H9 (cell line): ENCODE results near the gene HEG1. TPM values are rescaled to one million over a fixed set of nuclear protein-coding genes. Genes with fewer than 3 reads are reported as not detected.

Experiments used
- DNase-seq: peaks from one replicate; pipeline ENCODE4 v3.0.0-alpha.2; 2017
- H2AFZ ChIP-seq: one replicate; pipeline ENCODE4 v1.6.1; 2013; ENCODE audit warnings: mild to moderate bottlenecking, low read length, control low read depth, moderate library complexity
- H2AK5ac ChIP-seq: 2 replicates; pipeline ENCODE4 v1.6.1; 2013; ENCODE audit warnings: low read length, control low read depth, mixed read lengths; ENCODE audit not compliant: insufficient read length
- H2BK120ac ChIP-seq: one replicate; pipeline ENCODE4 v1.6.1; 2013; ENCODE audit warnings: low read depth, mild to moderate bottlenecking, low read length, control low read depth, inconsistent platforms; ENCODE audit not compliant: poor library complexity, severe bottlenecking
- H2BK12ac ChIP-seq: 2 replicates; pipeline ENCODE4 v1.6.1; 2013; ENCODE audit warnings: low read length, control low read depth, mixed read lengths, low read depth; ENCODE audit not compliant: insufficient read length
- H2BK15ac ChIP-seq: 2 replicates; pipeline ENCODE4 v1.6.1; 2013; ENCODE audit warnings: low read depth, low read length, control low read depth
- H2BK20ac ChIP-seq: one replicate; pipeline ENCODE4 v1.6.1; 2013; ENCODE audit warnings: low read depth, mild to moderate bottlenecking, low read length, control low read depth, inconsistent platforms; ENCODE audit not compliant: poor library complexity, severe bottlenecking
- H2BK5ac ChIP-seq: 2 replicates; pipeline ENCODE4 v1.6.1; 2013; ENCODE audit warnings: low read length, control low read depth, mixed read lengths; ENCODE audit not compliant: insufficient read length
- H3K14ac ChIP-seq: 2 replicates; pipeline ENCODE4 v1.6.1; 2013; ENCODE audit warnings: low read length, control low read depth; ENCODE audit not compliant: insufficient read depth
- H3K18ac ChIP-seq: 2 replicates; pipeline ENCODE4 v1.6.1; 2013; ENCODE audit warnings: low read depth, mild to moderate bottlenecking, mixed read lengths, low read length, control low read depth; ENCODE audit not compliant: insufficient read length
- H3K23ac ChIP-seq: 2 replicates; pipeline ENCODE4 v1.6.1; 2013; ENCODE audit warnings: low read length, control low read depth, mixed read lengths, low read depth; ENCODE audit not compliant: insufficient read length
- H3K23me2 ChIP-seq: 2 replicates; pipeline ENCODE4 v1.6.1; 2013; ENCODE audit warnings: low read depth, mild to moderate bottlenecking, mixed read lengths, low read length, control low read depth; ENCODE audit not compliant: insufficient read length, poor library complexity, severe bottlenecking
- H3K27ac ChIP-seq: 2 replicates; pipeline ENCODE4 v1.5.1; 2013; ENCODE audit warnings: low read length, control low read depth, mixed read lengths, low read depth; ENCODE audit not compliant: insufficient read length
- H3K27me3 ChIP-seq: 2 replicates; pipeline ENCODE4 v1.6.1; 2013; ENCODE audit warnings: low read length, control low read depth, inconsistent platforms; ENCODE audit not compliant: insufficient read depth
- H3K4ac ChIP-seq: 2 replicates; pipeline ENCODE4 v1.6.1; 2013; ENCODE audit warnings: low read depth, mild to moderate bottlenecking, control low read depth, inconsistent platforms, low read length, moderate library complexity
- H3K4me1 ChIP-seq: 2 replicates; pipeline ENCODE4 v1.6.1; 2013; ENCODE audit warnings: low read length, control low read depth, inconsistent platforms; ENCODE audit not compliant: insufficient read depth
- H3K4me2 ChIP-seq: 2 replicates; pipeline ENCODE4 v1.6.1; 2013; ENCODE audit warnings: low read length, control low read depth, mixed read lengths; ENCODE audit not compliant: insufficient read length, insufficient read depth
- H3K56ac ChIP-seq: 2 replicates; pipeline ENCODE4 v1.6.1; 2013; ENCODE audit warnings: low read depth, mild to moderate bottlenecking, mixed read lengths, low read length, control low read depth; ENCODE audit not compliant: insufficient read length
- H3K79me1 ChIP-seq: 2 replicates; pipeline ENCODE4 v1.6.1; 2013; ENCODE audit warnings: low read depth, mild to moderate bottlenecking, moderate library complexity, low read length, control low read depth, inconsistent platforms; ENCODE audit not compliant: insufficient read depth, poor library complexity, severe bottlenecking
- H3K79me2 ChIP-seq: 2 replicates; pipeline ENCODE4 v1.6.1; 2013; ENCODE audit warnings: low read length, control low read depth, inconsistent platforms; ENCODE audit not compliant: insufficient read depth
- H3K9ac ChIP-seq: 2 replicates; pipeline ENCODE4 v1.6.1; 2013; ENCODE audit warnings: low read length, control low read depth, mixed read lengths; ENCODE audit not compliant: insufficient read length; ENCODE audit errors: extremely low read depth
- H3K9me3 ChIP-seq: one replicate; pipeline ENCODE4 v1.6.1; 2013; ENCODE audit warnings: low read depth, low read length, inconsistent platforms; ENCODE audit not compliant: control insufficient read depth
- H3T11ph ChIP-seq: one replicate; pipeline ENCODE4 v1.6.1; 2013; ENCODE audit warnings: mild to moderate bottlenecking, low read length, control low read depth, inconsistent platforms
- H4K20me1 ChIP-seq: one replicate; pipeline ENCODE4 v1.6.1; 2013; ENCODE audit not compliant: control insufficient read depth, insufficient read length, insufficient read depth
- H4K5ac ChIP-seq: 2 replicates; pipeline ENCODE4 v1.6.1; 2013; ENCODE audit warnings: low read depth, mild to moderate bottlenecking, mixed read lengths, low read length, control low read depth; ENCODE audit not compliant: insufficient read length
- H4K8ac ChIP-seq: replicated peaks from 2 replicates; pipeline ENCODE4 v1.6.1; 2013; ENCODE audit warnings: low read length, control low read depth, mixed read lengths, low read depth; ENCODE audit not compliant: insufficient read length
- H4K91ac ChIP-seq: 2 replicates; pipeline ENCODE4 v1.6.1; 2013; ENCODE audit warnings: low read depth, mild to moderate bottlenecking, moderate library complexity, mixed read lengths, low read length, control low read depth; ENCODE audit not compliant: insufficient read length
- H3K27ac Mint-ChIP-seq, 3 experiments: 2 replicates in 2 of 3; 3 replicates in 1 of 3; pipeline ENCODE4 v1.8.0; 2020 to 2021; ENCODE audit warnings: mixed read lengths in 3 of 3, mild to moderate bottlenecking in 1 of 3, moderate library complexity in 1 of 3
- H3K27me3 Mint-ChIP-seq: 2 replicates; pipeline ENCODE4 v1.8.0; 2021; ENCODE audit warnings: low read depth, mild to moderate bottlenecking, moderate library complexity, mixed read lengths
- H3K36me3 Mint-ChIP-seq, 3 experiments: 2 replicates in 2 of 3; 3 replicates in 1 of 3; pipeline ENCODE4 v1.8.0; 2020 to 2021; ENCODE audit warnings: low read depth in 3 of 3, mixed read lengths in 3 of 3; ENCODE audit not compliant: insufficient read depth in 1 of 3
- H3K4me1 Mint-ChIP-seq, 2 experiments: 2 replicates each; pipeline ENCODE4 v1.8.0; 2020; ENCODE audit warnings: mixed read lengths in 2 of 2
- H3K4me3 Mint-ChIP-seq, 2 experiments: 2 replicates in 1 of 2; 3 replicates in 1 of 2; pipeline ENCODE4 v1.8.0; 2020 to 2021; ENCODE audit warnings: mild to moderate bottlenecking in 2 of 2, mixed read lengths in 2 of 2, moderate library complexity in 1 of 2
- H3K9me3 Mint-ChIP-seq, 2 experiments: 2 replicates in 1 of 2; 3 replicates in 1 of 2; pipeline ENCODE4 v1.8.0; 2020; ENCODE audit warnings: mild to moderate bottlenecking in 2 of 2, mixed read lengths in 2 of 2, moderate library complexity in 1 of 2
- CTCF ChIP-seq: fragments of 200-600 bp; sonication (generic); conservative IDR thresholded peaks from 3 replicates; pipeline ENCODE4 v1.8.0; 2021; ENCODE audit warnings: antibody characterized with exemption, mild to moderate bottlenecking
- WGBS: extraction: QIAGEN DNeasy Blood & Tissue Kit; methylation state at CpG from one replicate; pipeline ENCODE4 v1.1.7; 2013; ENCODE audit warnings: missing lambda C conversion rate, low lambda C conversion rate, mixed read lengths; ENCODE audit not compliant: insufficient read length; ENCODE audit errors: extremely low coverage; 5-methylcytosine and 5-hydroxymethylcytosine counted together
- total RNA-seq: library from RNA; stranded (reverse); gene quantifications from 2 replicates; pipeline ENCODE4 v1.2.1, GENCODE V29; 2021

The HEG1 gene
- total RNA-seq, 1 experiment from 2014 or later: 10.3 TPM

DNA sequence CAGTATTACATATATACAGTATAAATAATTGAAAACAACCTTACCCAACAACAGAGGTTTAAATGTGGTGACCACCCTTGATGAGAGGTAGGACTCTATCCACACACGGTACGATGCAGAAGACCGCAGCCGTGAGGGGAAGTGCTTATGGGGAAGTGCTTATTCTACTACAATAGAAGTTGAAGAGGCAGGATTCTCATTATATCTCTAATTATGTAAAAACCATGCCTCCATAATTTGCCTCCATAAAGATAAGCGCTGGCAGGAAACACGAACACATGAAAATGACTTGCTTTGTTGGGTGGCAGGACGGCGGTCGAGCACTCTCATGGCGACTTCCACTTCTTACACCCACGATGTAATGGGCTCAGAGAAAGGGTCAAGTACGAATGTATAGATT is 114.0 kb downstream of the HEG1 start:
- no peaks in the 10 kb centered on the region for H3K23me2 ChIP-seq
- Mint-ChIP-seq H3K4me3 (no peak overlapping the region), H3K27me3 (no peaks in the 10 kb centered on the region; the same call in 1 of the 2 replicates), H3K36me3 (no peaks in the 10 kb centered on the region), H3K9me3 (0 out of 5 replicates have a peak, but pooled peaks cover 0 to 2% of the 10 kb centered on the region in 2 experiments), H3K4me1 (no peaks in the 10 kb centered on the region), H3K27ac (no peak overlapping the region)
- no CpG with 5 or more reads among the region's 12 CpGs for WGBS
- no peak overlapping the region for H4K5ac ChIP-seq
- H3K18ac ChIP-seq: no peak overlapping the region
- H3K79me2 ChIP-seq: no peaks in the 10 kb centered on the region
- no peak for DNase-seq
- H2BK12ac ChIP-seq: no peak overlapping the region
- H4K91ac ChIP-seq: no peak overlapping the region
- H2AFZ ChIP-seq: no peak overlapping the region
- no peak overlapping the region for H2BK120ac ChIP-seq
- no peak overlapping the region for H3K23ac ChIP-seq
- no peak overlapping the region for H2BK5ac ChIP-seq
- no peak overlapping the region for H4K8ac ChIP-seq
- TF ChIP-seq CTCF: no peak
- no peak overlapping the region for H3T11ph ChIP-seq
- no peak overlapping the region for H2AK5ac ChIP-seq
- no peak overlapping the region for H3K27ac ChIP-seq
- H3K4me1 ChIP-seq: no peaks in the 10 kb centered on the region
- no peaks in the 10 kb centered on the region for H3K79me1 ChIP-seq
- H3K9me3 ChIP-seq: no peaks in the 10 kb centered on the region
- H3K4me2 ChIP-seq: no peak overlapping the region
- H3K9ac ChIP-seq: no peak overlapping the region
- no peak overlapping the region for H2BK15ac ChIP-seq
- H4K20me1 ChIP-seq: no peaks in the 10 kb centered on the region
- no peak overlapping the region for H2BK20ac ChIP-seq
- no peak overlapping the region for H3K14ac ChIP-seq
- H3K4ac ChIP-seq: no peak overlapping the region
- no peaks in the 10 kb centered on the region for H3K27me3 ChIP-seq
- H3K56ac ChIP-seq: no peak overlapping the region
